SK-N-MC (cell line): ENCODE data around the gene CYP21A2.
"Not testable (repeated sequence)": the region's sequence is repeated elsewhere in the genome, so short reads cannot be mapped to it uniquely, and the experiment has no call there.

Source experiments
- EZH2 ChIP-seq: fragments of 200-600 bp; sonication (generic); IDR thresholded peaks from one replicate; pipeline ENCODE4 v1.6.1; 2017; ENCODE audit warnings: antibody characterized with exemption
- FOXP2 ChIP-seq: optimal IDR thresholded peaks from 2 replicates; pipeline ENCODE3; 2011; ENCODE audit warnings: mild to moderate bottlenecking, moderate library complexity; ENCODE audit not compliant: insufficient read depth; ENCODE audit errors: extremely low read length, control extremely low read depth
- POLR2AphosphoS5 ChIP-seq: IDR thresholded peaks from 2 replicates; pipeline ENCODE4 v1.6.1; 2012; ENCODE audit warnings: mild to moderate bottlenecking, low read depth, low read length, borderline replicate concordance

DNA sequence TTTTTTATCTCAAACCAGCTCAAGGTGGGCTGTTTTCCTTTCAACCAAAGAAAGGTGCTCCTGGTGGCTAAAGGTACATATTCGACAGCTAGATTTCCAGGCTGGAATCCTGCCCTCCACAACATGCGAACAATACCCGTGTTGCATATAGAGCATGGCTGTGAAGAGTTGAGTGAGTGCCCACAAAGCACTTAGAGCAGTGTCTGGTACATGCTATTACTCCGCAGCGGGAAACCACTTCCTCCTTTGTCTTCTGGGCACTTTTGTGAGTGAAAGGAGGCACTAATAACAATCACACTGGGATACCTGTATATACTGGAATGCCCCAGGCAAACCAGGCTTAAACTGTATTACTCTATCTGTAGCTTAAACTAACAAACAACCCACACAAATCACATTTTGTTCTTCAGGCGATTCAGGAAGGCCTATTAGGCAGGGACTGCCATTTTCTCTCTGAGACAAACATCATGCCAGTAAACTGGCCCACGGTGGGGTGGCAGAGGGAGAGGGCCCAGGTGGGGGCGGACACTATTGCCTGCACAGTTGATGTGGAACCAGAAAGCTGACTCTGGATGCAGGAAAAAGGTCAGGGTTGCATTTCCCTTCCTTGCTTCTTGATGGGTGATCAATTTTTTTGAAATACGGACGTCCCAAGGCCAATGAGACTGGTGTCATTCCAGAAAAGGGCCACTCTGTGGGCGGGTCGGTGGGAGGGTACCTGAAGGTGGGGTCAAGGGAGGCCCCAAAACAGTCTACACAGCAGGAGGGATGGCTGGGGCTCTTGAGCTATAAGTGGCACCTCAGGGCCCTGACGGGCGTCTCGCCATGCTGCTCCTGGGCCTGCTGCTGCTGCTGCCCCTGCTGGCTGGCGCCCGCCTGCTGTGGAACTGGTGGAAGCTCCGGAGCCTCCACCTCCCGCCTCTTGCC is at the start of gene CYP21A2:
- TF ChIP-seq EZH2, POLR2AphosphoS5, FOXP2: not testable (repeated sequence)
